IgD-negative memory B cell (primary cell): ENCODE results near the gene NADSYN1. TPM values are rescaled to one million over a fixed set of nuclear protein-coding genes. Genes with fewer than 3 reads are reported as not detected.
"Not testable (repeated sequence)": the region's sequence is repeated elsewhere in the genome, so short reads cannot be mapped to it uniquely, and the experiment has no call there.

Source experiments
- H3K27ac Mint-ChIP-seq, 3 donors: one replicate each; pipeline ENCODE4 v1.8.0; 2020 to 2022; ENCODE audit warnings: mild to moderate bottlenecking in 3 of 3, mixed read lengths in 3 of 3, moderate library complexity in 1 of 3
- H3K27me3 Mint-ChIP-seq: one replicate; pipeline ENCODE4 v1.8.0; 2021; ENCODE audit warnings: mixed read lengths
- H3K36me3 Mint-ChIP-seq: one replicate; pipeline ENCODE4 v1.8.0; 2020; ENCODE audit warnings: mild to moderate bottlenecking, mixed read lengths
- H3K4me1 Mint-ChIP-seq, 3 donors: one replicate each; pipeline ENCODE4 v1.8.0; 2020 to 2022; ENCODE audit warnings: mixed read lengths in 3 of 3, mild to moderate bottlenecking in 1 of 3
- H3K4me3 Mint-ChIP-seq, 4 donors: one replicate each; pipeline ENCODE4 v1.8.0; 2020 to 2022; ENCODE audit warnings: mild to moderate bottlenecking in 4 of 4, mixed read lengths in 4 of 4, moderate library complexity in 3 of 4
- H3K9me3 Mint-ChIP-seq, 3 donors: one replicate each; pipeline ENCODE4 v1.8.0; 2020 to 2021; ENCODE audit warnings: mixed read lengths in 3 of 3, mild to moderate bottlenecking in 1 of 3
- polyA plus RNA-seq: library from polyadenylated mRNA; unstranded; fragments of 300-500 nt; fragmentation: Illumina TruSeq; gene quantifications from one replicate; pipeline ENCODE4 v1.2.3, GENCODE V29; 2021

Gene NADSYN1
- polyA plus RNA-seq, 1 donor from 2014 or later: 39.5 TPM

- Mint-ChIP-seq H3K4me3 (peak overlapping the region in 1 of 4 donors; percentile 30), H3K4me1 (peaks cover 12 to 15% (median 15%) of the 10 kb centered on the region in 3 donors), H3K27me3 (peaks cover 24% of the 10 kb centered on the region)
- H3K9me3 Mint-ChIP-seq, H3K36me3 Mint-ChIP-seq, H3K27ac Mint-ChIP-seq: not testable (repeated sequence)
These were observed 87.7 kb downstream of the NADSYN1 start for GRCh38 chr11:71540521-71541304.

GRCh38 chr11:71542382-71542781, 89.4 kb downstream of the NADSYN1 start:
- H3K9me3 Mint-ChIP-seq: peaks cover 0 to 9% (median 5%) of the 10 kb centered on the region in 3 donors
- H3K27ac Mint-ChIP-seq: no peak overlapping the region
- H3K4me1 Mint-ChIP-seq: peaks cover 12 to 15% (median 15%) of the 10 kb centered on the region in 3 donors
- H3K4me3 Mint-ChIP-seq: peak overlapping the region in 1 of 4 donors; percentile 59
- H3K27me3 Mint-ChIP-seq: peaks cover 30% of the 10 kb centered on the region
- peaks cover 6% of the 10 kb centered on the region for H3K36me3 Mint-ChIP-seq

- H3K9me3 Mint-ChIP-seq: peaks cover 0 to 9% (median 5%) of the 10 kb centered on the region in 3 donors
- peak overlapping the region in 1 of 3 donors; percentile 35 for H3K27ac Mint-ChIP-seq
- H3K4me1 Mint-ChIP-seq: peaks cover 12 to 15% (median 15%) of the 10 kb centered on the region in 3 donors
- H3K4me3 Mint-ChIP-seq: peak overlapping the region in 1 of 4 donors; percentile 9
- H3K36me3 Mint-ChIP-seq: peaks cover 7% of the 10 kb centered on the region
- H3K27me3 Mint-ChIP-seq: peaks cover 36% of the 10 kb centered on the region
These were observed 90.1 kb downstream of the NADSYN1 start for GRCh38 chr11:71542879-71543777.

- no peak overlapping the region for H3K27ac Mint-ChIP-seq
- H3K27me3 Mint-ChIP-seq: peaks cover 37% of the 10 kb centered on the region
- H3K9me3 Mint-ChIP-seq: peaks cover 0 to 9% (median 5%) of the 10 kb centered on the region in 3 donors
- peaks cover 12 to 15% (median 15%) of the 10 kb centered on the region in 3 donors for H3K4me1 Mint-ChIP-seq
- H3K4me3 Mint-ChIP-seq: peak overlapping the region in 1 of 4 donors; percentile 53
- peaks cover 7% of the 10 kb centered on the region for H3K36me3 Mint-ChIP-seq
These were observed 90.9 kb downstream of the NADSYN1 start for GRCh38 chr11:71543866-71544265.

GRCh38 chr11:71544525-71545214, 91.7 kb downstream of the NADSYN1 start:
- Mint-ChIP-seq H3K9me3 (peaks cover 0 to 9% (median 5%) of the 10 kb centered on the region in 3 donors), H3K4me1 (peaks cover 12 to 15% (median 15%) of the 10 kb centered on the region in 3 donors), H3K27me3 (peaks cover 31% of the 10 kb centered on the region), H3K27ac (no peak overlapping the region), H3K4me3 (peak overlapping the region in 1 of 4 donors; percentile 82), H3K36me3 (peaks cover 7% of the 10 kb centered on the region)

- H3K27me3 Mint-ChIP-seq: peaks cover 29% of the 10 kb centered on the region
- peaks cover 0 to 9% (median 5%) of the 10 kb centered on the region in 3 donors for H3K9me3 Mint-ChIP-seq
- H3K27ac Mint-ChIP-seq: no peak overlapping the region
- H3K36me3 Mint-ChIP-seq: peaks cover 7% of the 10 kb centered on the region
- H3K4me3 Mint-ChIP-seq: no peak overlapping the region
- H3K4me1 Mint-ChIP-seq: peaks cover 12 to 20% (median 15%) of the 10 kb centered on the region in 3 donors
These were observed 92.5 kb downstream of the NADSYN1 start for GRCh38 chr11:71545405-71545966.

GRCh38 chr11:71548120-71548519, 95.1 kb downstream of the NADSYN1 start, which contains the start of gene KRTAP5-9:
Gene KRTAP5-9 (plus strand): TSS chr11:71548420. CDS start chr11:71548658, 238 bp downstream.
- H3K4me3 Mint-ChIP-seq: peak within 1 kb of the TSS in 1 of 4 donors; percentile 48

GRCh38 chr11:71548716-71549151, 95.7 kb downstream of the NADSYN1 start:
- peaks cover 16% of the 10 kb centered on the region for H3K27me3 Mint-ChIP-seq
- H3K36me3 Mint-ChIP-seq: peaks cover 5% of the 10 kb centered on the region
- H3K9me3 Mint-ChIP-seq: no peaks in the 10 kb centered on the region
- peak overlapping the region in 1 of 4 donors; percentile 48 for H3K4me3 Mint-ChIP-seq
- no peak overlapping the region for H3K27ac Mint-ChIP-seq
- peaks cover under 1 to 15% (median 9%) of the 10 kb centered on the region in 3 donors for H3K4me1 Mint-ChIP-seq

More at GRCh38 chr11:71548120-71548519, 95.1 kb downstream of the NADSYN1 start, which contains the start of gene KRTAP5-9:
- H3K4me1 Mint-ChIP-seq: peaks cover 7 to 21% (median 15%) of the 10 kb centered on the region in 3 donors
- H3K9me3 Mint-ChIP-seq: no peaks in the 10 kb centered on the region
- peaks cover 20% of the 10 kb centered on the region for H3K27me3 Mint-ChIP-seq
- peaks cover 5% of the 10 kb centered on the region for H3K36me3 Mint-ChIP-seq
- no peak within 1 kb of the TSS for H3K27ac Mint-ChIP-seq

Other genes starting within 250 kb of the NADSYN1 start
- gene SHANK2, start 200.6 kb upstream of the NADSYN1 start, polyA plus RNA-seq: not detected
- gene DHCR7, start 4.8 kb upstream of the NADSYN1 start, polyA plus RNA-seq: 16.6 TPM
- gene KRTAP5-7, start 74.1 kb downstream of the NADSYN1 start, polyA plus RNA-seq: not detected
- gene KRTAP5-8, start 84.8 kb downstream of the NADSYN1 start, polyA plus RNA-seq: not detected
- gene KRTAP5-9, start 95.2 kb downstream of the NADSYN1 start, polyA plus RNA-seq: not detected
- not detected for gene KRTAP5-10, start 112.4 kb downstream of the NADSYN1 start, polyA plus RNA-seq
- gene KRTAP5-11, start 129.7 kb downstream of the NADSYN1 start, polyA plus RNA-seq: not detected